ENCODE measurements around the gene BLVRB.

DNA sequence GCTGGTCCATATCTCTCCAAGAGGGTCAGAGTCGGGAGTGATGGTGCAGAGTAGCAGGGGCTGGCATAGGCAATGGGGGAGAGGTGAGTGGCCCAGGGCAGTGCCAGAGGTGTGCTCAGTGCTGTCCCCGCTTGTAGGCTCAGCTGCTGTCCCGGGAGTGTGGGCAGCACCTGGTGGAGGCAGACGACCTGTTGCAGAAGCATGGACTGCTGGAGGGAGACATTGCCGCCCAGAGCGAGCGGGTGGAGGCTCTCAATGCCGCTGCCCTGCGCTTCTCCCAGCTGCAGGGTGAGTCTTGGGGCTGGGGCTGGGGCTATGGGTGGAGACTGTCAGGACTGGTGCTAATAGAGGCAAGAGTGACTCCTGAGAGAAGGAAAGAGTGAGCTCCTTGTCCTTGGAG is 40.6 kb upstream of the BLVRB start:
- TF ChIP-seq CTCF (IDR thresholded peaks at IDR 0.05) (no peak), POLR2A (IDR thresholded peaks at IDR 0.05) (no peak)
